Liver (tissue), 9 donors: ENCODE results near the gene INPPL1. TPM values are rescaled to one million over a fixed set of nuclear protein-coding genes. Genes with fewer than 3 reads are reported as not detected.
"Not testable (repeated sequence)": the region's sequence is repeated elsewhere in the genome, so short reads cannot be mapped to it uniquely, and the experiment has no call there.

ENCODE experiments used
- DNase-seq: peaks from one replicate; pipeline ENCODE4 v3.0.0-alpha.2; 2017; ENCODE audit warnings: low spot score
- H3K27ac ChIP-seq, 2 donors: one replicate each; pipeline ENCODE4 v1.7.0; 2013; ENCODE audit warnings: inconsistent platforms in 2 of 2, low read length in 2 of 2, control low read depth in 1 of 2, low read depth in 1 of 2, mild to moderate bottlenecking in 1 of 2
- H3K27me3 ChIP-seq, 4 donors: one replicate each; pipeline versions ENCODE4 v1.6.1 to v1.7.0; 2013; ENCODE audit warnings: low read length in 3 of 4, inconsistent platforms in 1 of 4, mild to moderate bottlenecking in 1 of 4, moderate library complexity in 1 of 4; ENCODE audit not compliant: control insufficient read depth in 4 of 4, insufficient read depth in 4 of 4
- H3K36me3 ChIP-seq, 4 donors: one replicate each; pipeline versions ENCODE4 v1.6.1 to v1.7.0; 2013; ENCODE audit warnings: low read length in 3 of 4, mild to moderate bottlenecking in 3 of 4, low read depth in 1 of 4, moderate library complexity in 1 of 4; ENCODE audit not compliant: control insufficient read depth in 4 of 4, insufficient read depth in 3 of 4
- H3K4me1 ChIP-seq, 4 donors: one replicate each; pipeline versions ENCODE4 v1.6.1 to v1.7.0; 2013; ENCODE audit warnings: low read length in 3 of 4, mild to moderate bottlenecking in 3 of 4, moderate library complexity in 1 of 4; ENCODE audit not compliant: control insufficient read depth in 4 of 4, insufficient read depth in 4 of 4
- H3K4me3 ChIP-seq, 3 donors: one replicate each; pipeline versions ENCODE4 v1.6.1 to v1.7.0; 2013; ENCODE audit warnings: low read length in 3 of 3, control low read depth in 1 of 3, low read depth in 1 of 3, mild to moderate bottlenecking in 1 of 3
- H3K9ac ChIP-seq, 2 donors: one replicate each; pipeline ENCODE4 v1.7.0; 2013; ENCODE audit warnings: low read length in 2 of 2, mild to moderate bottlenecking in 2 of 2, moderate library complexity in 2 of 2, control low read depth in 1 of 2, low read depth in 1 of 2
- H3K9me3 ChIP-seq, 4 donors: one replicate each; pipeline versions ENCODE4 v1.6.1 to v1.7.0; 2013; ENCODE audit warnings: low read length in 3 of 4; ENCODE audit not compliant: control insufficient read depth in 4 of 4
- CTCF ChIP-seq: fragments of 150-350 bp; IDR thresholded peaks from 2 replicates; pipeline ENCODE4 v1.5.1; 2017; ENCODE audit warnings: improper control_type of control experiment, low read depth, low read length; ENCODE audit not compliant: missing input control
- FOXA2 ChIP-seq: IDR thresholded peaks from 2 replicates; pipeline ENCODE4 v1.6.1; 2016; ENCODE audit warnings: antibody characterized with exemption
- GABPA ChIP-seq, 2 donors: IDR thresholded peaks in 1 of 2; conservative IDR thresholded peaks in 1 of 2; 2 replicates each; pipeline ENCODE4 v1.6.1; 2016; ENCODE audit warnings: antibody characterized with exemption in 2 of 2, mild to moderate bottlenecking in 1 of 2, moderate library complexity in 1 of 2
- JUND ChIP-seq, 2 donors: IDR thresholded peaks; 2 replicates each; pipeline ENCODE4 v1.6.1; 2016; ENCODE audit warnings: antibody characterized with exemption in 2 of 2
- MAX ChIP-seq: IDR thresholded peaks from 2 replicates; pipeline ENCODE4 v1.6.1; 2016; ENCODE audit warnings: antibody characterized with exemption
- NR2F2 ChIP-seq: IDR thresholded peaks from 2 replicates; pipeline ENCODE4 v1.6.1; 2016; ENCODE audit warnings: antibody characterized with exemption
- RAD21 ChIP-seq, 2 donors: IDR thresholded peaks; 2 replicates each; pipeline ENCODE4 v1.6.1; 2016; ENCODE audit warnings: antibody characterized with exemption in 2 of 2, mild to moderate bottlenecking in 2 of 2
- TAF1 ChIP-seq: conservative IDR thresholded peaks from 2 replicates; pipeline ENCODE4 v1.6.1; 2016; ENCODE audit warnings: antibody characterized with exemption, mild to moderate bottlenecking
- WGBS: extraction: QIAGEN DNeasy Blood & Tissue Kit; methylation state at CpG from one replicate; pipeline ENCODE4 v1.1.7; 2013; 5-methylcytosine and 5-hydroxymethylcytosine counted together
- polyA plus RNA-seq, 2 donors: library from polyadenylated mRNA; stranded (reverse) in 1 of 2; unstranded in 1 of 2; fragments of 200-250 nt in 1 of 2; fragments of >200 nt in 1 of 2; fragmentation: Nextera tagmentation in 1 of 2; extraction: Ambion mirVana in 1 of 2; gene quantifications; one replicate each; pipeline versions ENCODE4 v1.2.1 to v1.2.3, GENCODE V29; 2013 to 2015
- total RNA-seq, 2 donors: library from RNA; depleted of rRNA; stranded (reverse); fragments of >200 nt; gene quantifications; one replicate each; pipeline ENCODE4 v1.2.3, GENCODE V29; 2014
- donor health status: healthy.
- donor health status: healthy.
- donor health status: healthy.
- donor health status: healthy.
- donor health status: healthy.

The INPPL1 gene
- total and polyA plus RNA-seq, 4 donors, result 7.2 to 29.0 (median 17.1) TPM

- TF ChIP-seq RAD21 (IDR thresholded peaks at IDR 0.05) (no peak), NR2F2 (no peak), TAF1 (no peak), FOXA2 (no peak), GABPA (IDR thresholded peaks at IDR 0.05 in 1 of 2, conservative IDR thresholded peaks at IDR 0.05 in 1 of 2) (no peak), CTCF (no peak), MAX (no peak), JUND (IDR thresholded peaks at IDR 0.05) (no peak)
- DNase-seq, result no peak
- no peaks in the 10 kb centered on the region for H3K9me3 ChIP-seq
- H3K4me3 ChIP-seq, result no peak overlapping the region
- 65% methylated on average over 4 of the region's 4 CpGs for WGBS
- no peaks in the 10 kb centered on the region for H3K27me3 ChIP-seq
- no peak overlapping the region for H3K9ac ChIP-seq
- no peak overlapping the region for H3K27ac ChIP-seq
- no peaks in the 10 kb centered on the region for H3K36me3 ChIP-seq
- H3K4me1 ChIP-seq, result no peaks in the 10 kb centered on the region
These were observed 38.8 kb downstream of the INPPL1 start for GRCh38 chr11:72263361-72263760.

GRCh38 chr11:72265951-72266350 is 41.4 kb downstream of the INPPL1 start:
- H3K4me1 ChIP-seq, result no peaks in the 10 kb centered on the region
- no peaks in the 10 kb centered on the region for H3K36me3 ChIP-seq
- H3K27ac ChIP-seq, result no peak overlapping the region
- no peak for TF ChIP-seq MAX
- no peak for TF ChIP-seq RAD21 (IDR thresholded peaks at IDR 0.05)
- no peak for TF ChIP-seq CTCF
- H3K9ac ChIP-seq, result no peak overlapping the region
- no peaks in the 10 kb centered on the region for H3K27me3 ChIP-seq
- H3K4me3 ChIP-seq, result no peak overlapping the region
- no peak for DNase-seq
- H3K9me3 ChIP-seq, result no peaks in the 10 kb centered on the region

- H3K27ac ChIP-seq, H3K9ac ChIP-seq, H3K36me3 ChIP-seq, H3K9me3 ChIP-seq, DNase-seq, H3K4me1 ChIP-seq, H3K4me3 ChIP-seq, H3K27me3 ChIP-seq: not testable (repeated sequence)
- 74% methylated on average over 5 of the region's 5 CpGs for WGBS
These were observed 42.4 kb downstream of the INPPL1 start for GRCh38 chr11:72266960-72267359.
